Mucosa of descending colon (tissue), 3 donors: ENCODE data around the gene SEMA6D. TPM values are rescaled to one million over a fixed set of nuclear protein-coding genes. Genes with fewer than 3 reads are reported as not detected.

Experiments
- ATAC-seq: fragments of 200-7000 bp; cut with Tn5 transposase; one replicate; pipeline ENCODE4 v1.9.1; 2020; ENCODE audit warnings: mild to moderate bottlenecking, moderate library complexity
- DNase-seq, 3 donors: peaks; one replicate each; pipeline ENCODE4 v3.0.0-alpha.2; 2020
- H3K36me3 ChIP-seq: fragments of 200-600 bp; one replicate; pipeline ENCODE4 v1.8.0; 2021; ENCODE audit warnings: low read depth, mild to moderate bottlenecking
- H3K4me1 ChIP-seq: fragments of 200-600 bp; one replicate; pipeline ENCODE4 v1.8.0; 2021; ENCODE audit warnings: low read depth, mild to moderate bottlenecking
- H3K4me3 ChIP-seq: fragments of 200-600 bp; one replicate; pipeline ENCODE4 v1.8.0; 2021; ENCODE audit warnings: mild to moderate bottlenecking
- H3K9me3 ChIP-seq: fragments of 200-600 bp; one replicate; pipeline ENCODE4 v1.8.0; 2021; ENCODE audit warnings: mild to moderate bottlenecking
- CTCF ChIP-seq: fragments of 200-600 bp; IDR thresholded peaks from one replicate; pipeline ENCODE4 v1.8.0; 2022; ENCODE audit warnings: antibody characterized with exemption, mild to moderate bottlenecking
- intact Hi-C, 2 donors: fragments of 100-400 bp; cut with DNase I in 1 of 2; cut with micrococcal nuclease in 1 of 2; formaldehyde crosslinking; loops; one replicate each; pipeline versions ENCODE4 v1.11.0 to v1.11.1; 2022; cut with DNase I, micrococcal nuclease
- total RNA-seq, 3 donors: library from RNA; stranded (reverse); fragmentation: NEBNext Ultra II Directional in 2 of 3; extraction: Animal tissue kit (Norgen Biotek cat#: 25700) in 2 of 3; gene quantifications; one replicate each; pipeline versions ENCODE4 v1.2.1 to v1.2.4, GENCODE V29; 2021 to 2023
- donor health status: DM: no; HTN: no; CAD: no; lungs with moderate emphysema.
- donor health status: DM: no; HTN: no; CAD: no.
- donor health status: DM: no; HTN: yes; CAD: no.

SEMA6D gene
- total RNA-seq, 3 donors from 2014 or later = 43.3 to 77.2 (median 48.3) TPM

GRCh38 chr15:47725051-47725450 lies 7.7 kb downstream of the SEMA6D start:
- H3K4me1 ChIP-seq = peaks cover 8% of the 10 kb centered on the region
- DNase-seq (no peak), ATAC-seq (no peak)
- intact Hi-C loops = no loop called here
- no peaks in the 10 kb centered on the region for H3K9me3 ChIP-seq
- H3K36me3 ChIP-seq = no peaks in the 10 kb centered on the region
- H3K4me3 ChIP-seq = no peak overlapping the region
- TF ChIP-seq CTCF = no peak

GRCh38 chr15:47725906-47726305 lies 8.6 kb downstream of the SEMA6D start:
- Histone ChIP-seq H3K36me3 (no peaks in the 10 kb centered on the region), H3K9me3 (no peaks in the 10 kb centered on the region), H3K4me1 (peaks cover 10% of the 10 kb centered on the region), H3K4me3 (no peak overlapping the region)
- TF ChIP-seq CTCF = no peak
- DNase-seq = no peak
- intact Hi-C loops = no loop called here
- ATAC-seq = no peak

- intact Hi-C loops = no loop called here
- Histone ChIP-seq H3K4me1 (peaks cover 11% of the 10 kb centered on the region), H3K9me3 (no peaks in the 10 kb centered on the region), H3K36me3 (no peaks in the 10 kb centered on the region), H3K4me3 (no peak overlapping the region)
- DNase-seq (no peak), ATAC-seq (no peak)
- TF ChIP-seq CTCF = no peak
Measured at GRCh38 chr15:47726399-47726823, 9.1 kb downstream of the SEMA6D start.

GRCh38 chr15:47727137-47727536 lies 9.8 kb downstream of the SEMA6D start:
- no peak for DNase-seq
- intact Hi-C loops = no loop called here
- Histone ChIP-seq H3K4me3 (no peak overlapping the region), H3K4me1 (peaks cover 11% of the 10 kb centered on the region), H3K36me3 (no peaks in the 10 kb centered on the region), H3K9me3 (no peaks in the 10 kb centered on the region)
- no peak for ATAC-seq
- no peak for TF ChIP-seq CTCF

- no peak for TF ChIP-seq CTCF
- intact Hi-C loops = no loop called here
- Histone ChIP-seq H3K4me1 (peaks cover 11% of the 10 kb centered on the region), H3K9me3 (no peaks in the 10 kb centered on the region), H3K4me3 (no peak overlapping the region), H3K36me3 (no peaks in the 10 kb centered on the region)
- DNase-seq (no peak), ATAC-seq (no peak)
Measured at GRCh38 chr15:47727676-47728075, 10.4 kb downstream of the SEMA6D start.

- DNase-seq = no peak
- Histone ChIP-seq H3K36me3 (no peaks in the 10 kb centered on the region), H3K9me3 (no peaks in the 10 kb centered on the region), H3K4me3 (no peak overlapping the region), H3K4me1 (peaks cover 13% of the 10 kb centered on the region)
- TF ChIP-seq CTCF = no peak
- intact Hi-C loops = no loop called here
- no peak for ATAC-seq
Measured at GRCh38 chr15:47728426-47728825, 11.1 kb downstream of the SEMA6D start.
